Fibroblast of villous mesenchyme (primary cell): ENCODE data around the gene ALK. TPM values are rescaled to one million over a fixed set of nuclear protein-coding genes. Genes with fewer than 3 reads are reported as not detected.

Source experiments
- DNase-seq: peaks from one replicate; pipeline ENCODE4 v3.0.0-alpha.2; 2010; ENCODE audit warnings: low read depth
- H3K4me3 ChIP-seq: 2 replicates; pipeline ENCODE4 v1.5.1; 2011; ENCODE audit warnings: low read depth, mild to moderate bottlenecking, low read length
- total RNA-seq: library from RNA; depleted of rRNA; stranded (reverse); fragments of >200 nt; gene quantifications from 2 replicates; pipeline ENCODE4 v1.2.3, GENCODE V29; 2012
- TF ChIP-seq, protein P1 (sequence below): IDR thresholded peaks from 2 replicates; pipeline ENCODE4 v1.5.1; 2012; ENCODE audit warnings: low read depth, mild to moderate bottlenecking, low read length; ENCODE audit not compliant: insufficient read depth

Gene ALK
- not detected in 2 replicates for total RNA-seq

DNA sequence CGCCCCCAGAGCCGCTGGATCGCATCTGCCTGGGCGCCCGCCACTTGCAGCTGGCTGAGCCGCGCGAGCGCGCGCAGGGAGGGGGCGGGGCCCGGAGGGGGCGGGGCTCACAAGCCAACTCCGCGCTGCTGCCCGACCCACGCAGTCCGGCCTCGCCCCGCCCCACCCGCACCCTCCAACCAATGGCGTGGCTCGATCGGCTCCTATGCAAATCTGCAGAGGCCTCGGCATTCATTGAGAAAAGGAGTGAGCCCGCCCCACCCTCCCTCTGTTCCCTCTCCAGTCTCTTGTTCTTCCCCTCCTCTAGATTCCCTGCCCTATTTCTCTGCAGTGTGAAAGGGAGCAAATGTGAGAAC lies at the start of gene ALK:
Gene ALK, minus strand, starts transcription at position 27 of the 356 bp plus-strand sequence. CDS start 927 bp downstream, outside the sequence.
- H3K4me3 ChIP-seq = peak within 1 kb of the TSS; percentile 6
- TF ChIP-seq, protein P1, sequence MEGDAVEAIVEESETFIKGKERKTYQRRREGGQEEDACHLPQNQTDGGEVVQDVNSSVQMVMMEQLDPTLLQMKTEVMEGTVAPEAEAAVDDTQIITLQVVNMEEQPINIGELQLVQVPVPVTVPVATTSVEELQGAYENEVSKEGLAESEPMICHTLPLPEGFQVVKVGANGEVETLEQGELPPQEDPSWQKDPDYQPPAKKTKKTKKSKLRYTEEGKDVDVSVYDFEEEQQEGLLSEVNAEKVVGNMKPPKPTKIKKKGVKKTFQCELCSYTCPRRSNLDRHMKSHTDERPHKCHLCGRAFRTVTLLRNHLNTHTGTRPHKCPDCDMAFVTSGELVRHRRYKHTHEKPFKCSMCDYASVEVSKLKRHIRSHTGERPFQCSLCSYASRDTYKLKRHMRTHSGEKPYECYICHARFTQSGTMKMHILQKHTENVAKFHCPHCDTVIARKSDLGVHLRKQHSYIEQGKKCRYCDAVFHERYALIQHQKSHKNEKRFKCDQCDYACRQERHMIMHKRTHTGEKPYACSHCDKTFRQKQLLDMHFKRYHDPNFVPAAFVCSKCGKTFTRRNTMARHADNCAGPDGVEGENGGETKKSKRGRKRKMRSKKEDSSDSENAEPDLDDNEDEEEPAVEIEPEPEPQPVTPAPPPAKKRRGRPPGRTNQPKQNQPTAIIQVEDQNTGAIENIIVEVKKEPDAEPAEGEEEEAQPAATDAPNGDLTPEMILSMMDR = no peak
- DNase-seq = peak; percentile 60

DNA sequence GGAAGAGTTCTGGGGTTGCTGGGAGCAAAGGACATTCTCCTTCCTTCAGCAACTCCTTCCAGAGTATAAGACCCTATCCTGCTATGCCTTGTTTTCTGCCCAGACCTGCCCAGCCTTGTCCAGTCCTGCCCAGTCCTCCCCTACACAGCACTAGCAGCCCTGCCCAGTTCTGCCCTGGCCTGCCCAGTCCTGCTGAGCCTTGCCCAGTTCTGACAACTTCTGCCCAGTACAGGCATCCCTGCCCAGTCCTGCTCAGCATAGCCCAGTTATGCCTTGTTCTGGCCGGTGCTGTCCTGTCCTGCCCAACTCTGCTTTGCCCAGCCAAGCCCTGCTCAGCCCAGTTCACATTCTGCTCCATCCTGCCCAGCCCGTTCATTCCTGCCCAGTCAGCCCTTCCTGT lies 44.9 kb upstream of the ALK start:
- TF ChIP-seq, protein P1 = no peak
- DNase-seq = no peak
- no peak overlapping the region for H3K4me3 ChIP-seq

DNA sequence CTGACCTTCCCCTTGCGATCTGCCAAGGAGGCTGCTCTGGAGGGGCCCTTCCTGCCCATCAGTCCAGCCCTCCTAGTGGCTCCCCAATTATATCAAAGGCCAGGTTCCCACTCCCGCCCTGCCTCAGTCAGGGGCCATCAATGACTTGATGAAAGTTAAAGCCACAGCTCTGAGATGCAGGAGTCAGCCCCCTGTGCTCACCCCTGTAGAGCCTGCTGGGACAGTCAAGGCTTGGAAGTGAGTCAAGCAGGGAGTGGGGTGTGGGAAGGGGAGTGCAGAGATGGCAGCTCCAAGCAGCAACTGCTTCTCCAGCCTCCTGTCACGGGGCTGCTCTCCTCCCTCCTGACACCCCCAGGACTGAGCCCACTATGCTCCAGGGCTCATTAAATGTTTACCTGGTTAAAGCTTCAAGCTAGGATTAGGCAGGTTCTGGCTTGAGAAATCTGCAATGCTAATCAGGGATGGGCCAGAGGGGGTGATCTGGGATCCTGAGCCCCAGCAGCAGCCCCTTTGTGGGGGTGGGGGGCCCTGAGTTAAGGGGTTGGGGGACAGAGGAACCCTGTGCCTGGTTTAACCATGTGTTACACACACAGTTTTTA lies 42.7 kb upstream of the ALK start:
- H3K4me3 ChIP-seq = no peak overlapping the region
- no peak for DNase-seq
- TF ChIP-seq, protein P1 = no peak

DNA sequence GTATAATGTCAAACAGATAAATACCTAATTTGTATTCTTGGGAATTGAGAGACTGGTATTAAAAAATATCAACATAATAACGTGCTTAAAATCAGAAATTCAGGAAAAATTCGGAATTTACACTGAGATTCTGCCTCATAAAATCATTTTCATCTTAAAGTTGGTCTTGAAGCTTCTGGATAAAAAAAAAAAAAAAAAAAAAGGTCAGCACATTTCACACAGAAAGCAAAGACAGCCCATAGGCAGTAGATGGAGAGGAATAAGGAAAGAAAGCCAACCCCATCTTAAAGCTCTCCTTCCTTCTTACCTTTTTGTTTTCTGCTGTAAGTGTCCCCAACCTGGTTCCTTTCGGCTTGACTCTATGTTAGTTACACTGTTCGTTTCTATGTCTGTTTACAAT lies 41.5 kb upstream of the ALK start:
- TF ChIP-seq, protein P1 = no peak
- H3K4me3 ChIP-seq = no peak overlapping the region

DNA sequence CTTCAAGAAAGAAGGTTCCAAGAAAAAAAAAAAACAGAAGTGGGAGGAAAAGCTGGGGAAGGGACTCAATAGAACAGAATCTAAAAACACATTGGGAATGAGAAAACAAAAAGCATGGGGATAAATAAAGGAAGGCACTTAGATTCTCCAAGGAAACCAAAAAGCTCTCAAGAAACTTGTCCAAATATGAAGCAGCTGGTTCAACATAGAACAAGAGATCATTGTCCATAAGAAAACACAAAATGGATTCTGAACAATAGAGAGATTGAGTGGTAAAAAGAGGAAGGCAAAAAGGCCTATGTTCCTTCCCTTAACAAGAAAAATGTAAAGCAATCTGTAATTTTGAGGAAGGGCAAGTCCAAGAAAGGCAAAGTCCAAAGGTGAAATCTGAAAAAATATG lies 32.9 kb upstream of the ALK start:
- TF ChIP-seq, protein P1 = no peak
- no peak for DNase-seq
- H3K4me3 ChIP-seq = no peak overlapping the region

More for the DNA sequence above, 41.5 kb upstream of the ALK start:
- no peak for DNase-seq

DNA sequence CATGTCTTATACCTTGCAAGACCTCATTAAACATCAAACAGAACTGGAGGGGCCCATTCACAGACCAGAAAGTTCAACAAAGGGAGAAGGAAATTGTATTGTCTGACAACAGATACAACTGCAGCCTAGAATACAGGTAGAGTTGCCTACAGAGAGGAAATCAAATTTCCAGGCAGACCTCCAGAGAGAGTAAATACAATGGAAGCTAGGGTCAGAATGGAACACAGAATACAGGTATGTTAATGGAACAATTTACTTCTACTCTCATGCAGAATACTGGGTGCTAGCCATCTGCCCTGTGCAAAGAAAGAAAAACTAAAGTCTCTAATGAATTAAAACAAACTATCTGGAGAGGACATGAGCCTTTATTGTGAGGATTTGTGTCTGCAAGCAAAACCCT lies 31.6 kb upstream of the ALK start:
- DNase-seq = no peak
- TF ChIP-seq, protein P1 = no peak

DNA sequence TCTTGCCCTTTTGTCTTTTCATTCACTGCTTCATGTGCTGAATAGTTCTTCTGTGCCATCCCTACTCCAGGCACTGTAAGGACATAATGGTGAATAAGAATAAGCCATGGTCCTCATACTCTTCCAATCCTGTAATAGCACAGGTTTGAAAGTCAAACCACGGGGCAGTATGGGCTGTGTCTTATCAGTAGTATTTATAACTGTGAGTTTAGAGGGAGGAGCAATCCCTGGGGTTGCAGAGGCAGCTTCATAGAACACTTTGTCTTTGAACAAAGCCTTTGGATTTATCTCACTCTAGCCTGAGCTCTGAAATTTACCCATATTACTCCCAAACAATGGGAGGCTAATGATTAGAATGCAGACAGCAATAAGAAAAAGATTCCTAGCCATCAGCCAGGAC lies 30.2 kb upstream of the ALK start:
- TF ChIP-seq, protein P1 = no peak
- H3K4me3 ChIP-seq = no peak overlapping the region
- no peak for DNase-seq

More for the DNA sequence above, 31.6 kb upstream of the ALK start:
- no peak overlapping the region for H3K4me3 ChIP-seq
